Measurements from ENCODE around the gene PEAK1.

DNA sequence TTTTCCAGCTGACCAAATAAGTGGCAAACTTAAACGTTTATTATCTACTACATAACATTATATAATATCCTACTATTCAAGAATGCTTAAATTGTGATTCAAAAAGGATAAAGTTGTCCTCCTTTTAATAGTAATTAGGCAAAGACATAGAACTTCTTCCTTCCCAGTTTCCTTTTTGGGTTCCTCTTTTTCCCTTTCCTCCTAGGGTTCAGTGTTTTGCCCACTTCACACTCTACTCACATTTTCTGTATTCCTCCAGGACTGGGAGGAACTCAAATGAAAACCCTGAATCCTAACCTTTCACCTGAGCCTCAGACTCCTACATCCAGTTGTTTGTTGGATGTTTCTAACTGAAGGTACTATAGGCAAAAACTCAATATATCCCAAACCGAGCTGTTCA is 132.5 kb downstream of the PEAK1 start:
- no peak for TF ChIP-seq POLR2A (IDR thresholded peaks at IDR 0.05)
- TF ChIP-seq, protein P1, sequence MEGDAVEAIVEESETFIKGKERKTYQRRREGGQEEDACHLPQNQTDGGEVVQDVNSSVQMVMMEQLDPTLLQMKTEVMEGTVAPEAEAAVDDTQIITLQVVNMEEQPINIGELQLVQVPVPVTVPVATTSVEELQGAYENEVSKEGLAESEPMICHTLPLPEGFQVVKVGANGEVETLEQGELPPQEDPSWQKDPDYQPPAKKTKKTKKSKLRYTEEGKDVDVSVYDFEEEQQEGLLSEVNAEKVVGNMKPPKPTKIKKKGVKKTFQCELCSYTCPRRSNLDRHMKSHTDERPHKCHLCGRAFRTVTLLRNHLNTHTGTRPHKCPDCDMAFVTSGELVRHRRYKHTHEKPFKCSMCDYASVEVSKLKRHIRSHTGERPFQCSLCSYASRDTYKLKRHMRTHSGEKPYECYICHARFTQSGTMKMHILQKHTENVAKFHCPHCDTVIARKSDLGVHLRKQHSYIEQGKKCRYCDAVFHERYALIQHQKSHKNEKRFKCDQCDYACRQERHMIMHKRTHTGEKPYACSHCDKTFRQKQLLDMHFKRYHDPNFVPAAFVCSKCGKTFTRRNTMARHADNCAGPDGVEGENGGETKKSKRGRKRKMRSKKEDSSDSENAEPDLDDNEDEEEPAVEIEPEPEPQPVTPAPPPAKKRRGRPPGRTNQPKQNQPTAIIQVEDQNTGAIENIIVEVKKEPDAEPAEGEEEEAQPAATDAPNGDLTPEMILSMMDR (IDR thresholded peaks at IDR 0.05): no peak
